ENCODE data around the gene SLIT3.

The SLIT3 gene

GRCh38 chr5:168910874-168911273 lies 390.1 kb downstream of the SLIT3 start:
- DNase-seq: no peak

GRCh38 chr5:168908207-168908606 lies 392.7 kb downstream of the SLIT3 start:
- DNase-seq: no peak

- no peak for DNase-seq
Observed at GRCh38 chr5:168903061-168903460, 397.9 kb downstream of the SLIT3 start.

- no peak for DNase-seq
Observed at GRCh38 chr5:168899673-168900072, 401.3 kb downstream of the SLIT3 start.

- DNase-seq: no peak
Observed at GRCh38 chr5:168899264-168899663, 401.7 kb downstream of the SLIT3 start.

GRCh38 chr5:168898247-168898911 lies 402.6 kb downstream of the SLIT3 start:
- no peak for DNase-seq

- DNase-seq: no peak
Observed at GRCh38 chr5:168897387-168898122, 403.4 kb downstream of the SLIT3 start.

- no peak for DNase-seq
Observed at GRCh38 chr5:168895295-168896071, 405.5 kb downstream of the SLIT3 start.

GRCh38 chr5:168893283-168893682 lies 407.7 kb downstream of the SLIT3 start:
- no peak for DNase-seq

- no peak for DNase-seq
Observed at GRCh38 chr5:168892618-168893186, 408.2 kb downstream of the SLIT3 start.

- DNase-seq: no peak
Observed at GRCh38 chr5:168890816-168891812, 409.8 kb downstream of the SLIT3 start.

GRCh38 chr5:168889039-168889438 lies 411.9 kb downstream of the SLIT3 start:
- no peak for DNase-seq

- DNase-seq: no peak
Observed at GRCh38 chr5:168887931-168888330, 413.0 kb downstream of the SLIT3 start.

GRCh38 chr5:168886157-168886556 lies 414.8 kb downstream of the SLIT3 start:
- DNase-seq: no peak

GRCh38 chr5:168885324-168886120 lies 415.4 kb downstream of the SLIT3 start:
- DNase-seq: no peak

GRCh38 chr5:168883991-168884390 lies 416.9 kb downstream of the SLIT3 start:
- no peak for DNase-seq

GRCh38 chr5:168883281-168883741 lies 417.6 kb downstream of the SLIT3 start:
- no peak for DNase-seq

- DNase-seq: no peak
Observed at GRCh38 chr5:168882283-168882682, 418.7 kb downstream of the SLIT3 start.

GRCh38 chr5:168881427-168882149 lies 419.4 kb downstream of the SLIT3 start:
- DNase-seq: no peak

- no peak for DNase-seq
Observed at GRCh38 chr5:168879929-168880328, 421.0 kb downstream of the SLIT3 start.

Measured in CD4-positive, alpha-beta T cell treated with Interleukin-12 subunit alpha and Interleukin-12 subunit beta, for 1 hour (primary cell).